ENCODE measurements around the gene ITGB3.

Gene ITGB3

DNA sequence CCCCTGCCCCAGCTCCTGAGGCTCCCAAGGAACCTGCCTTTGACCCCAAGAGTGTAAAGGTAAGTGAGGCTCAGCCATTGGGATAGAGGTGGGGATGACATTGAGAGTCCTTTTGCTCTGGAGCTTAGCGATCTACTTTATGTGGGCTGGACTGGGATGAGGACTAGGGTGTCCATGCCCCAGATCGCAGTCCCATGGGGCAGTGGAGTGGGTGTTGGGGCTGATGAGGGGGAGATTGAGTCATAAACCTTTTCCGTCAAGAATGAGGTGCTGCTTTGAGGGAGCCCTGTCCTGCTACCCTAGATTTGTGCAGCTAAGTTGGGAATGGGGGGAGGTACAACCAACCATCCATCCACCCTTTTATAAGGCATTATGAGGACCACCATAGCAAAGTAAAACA, 44.1 kb upstream of the ITGB3 start:
- Histone ChIP-seq H3K9me3 (ENCODE audit: control insufficient read depth, insufficient read depth, low read length) (no peaks in the 10 kb centered on the region), H3K4me2 (ENCODE audit: low read length) (no peak overlapping the region), H3F3A (ENCODE audit: control insufficient read depth, insufficient read depth) (peaks cover 22% of the 10 kb centered on the region; the same call in 1 of the 2 replicates), H3K4me3 (ENCODE audit: low read length) (no peak overlapping the region), H3K4me1 (ENCODE audit: control insufficient read depth, low read length) (peaks cover 60% of the 10 kb centered on the region), H4K20me1 (ENCODE audit: control insufficient read depth, insufficient read depth, low read depth, low read length) (no peaks in the 10 kb centered on the region), H3K9me2 (replicated peaks; ENCODE audit: control insufficient read depth, low read length) (no peaks in the 10 kb centered on the region), H3K36me3 (ENCODE audit: control insufficient read depth, low read length) (peaks cover 3% of the 10 kb centered on the region; the same call in 1 of the 2 replicates), H3K27me3 (ENCODE audit: control insufficient read depth, low read length) (no peaks in the 10 kb centered on the region), H3K27ac (ENCODE audit: low read depth, low read length) (no peak overlapping the region), H3K79me2 (ENCODE audit: control insufficient read depth, low read length) (no peaks in the 10 kb centered on the region)
- TF ChIP-seq EZH2phosphoT487 (IDR thresholded peaks at IDR 0.05; ENCODE audit: borderline replicate concordance, low read length) = no peak
- TF ChIP-seq, protein P1, sequence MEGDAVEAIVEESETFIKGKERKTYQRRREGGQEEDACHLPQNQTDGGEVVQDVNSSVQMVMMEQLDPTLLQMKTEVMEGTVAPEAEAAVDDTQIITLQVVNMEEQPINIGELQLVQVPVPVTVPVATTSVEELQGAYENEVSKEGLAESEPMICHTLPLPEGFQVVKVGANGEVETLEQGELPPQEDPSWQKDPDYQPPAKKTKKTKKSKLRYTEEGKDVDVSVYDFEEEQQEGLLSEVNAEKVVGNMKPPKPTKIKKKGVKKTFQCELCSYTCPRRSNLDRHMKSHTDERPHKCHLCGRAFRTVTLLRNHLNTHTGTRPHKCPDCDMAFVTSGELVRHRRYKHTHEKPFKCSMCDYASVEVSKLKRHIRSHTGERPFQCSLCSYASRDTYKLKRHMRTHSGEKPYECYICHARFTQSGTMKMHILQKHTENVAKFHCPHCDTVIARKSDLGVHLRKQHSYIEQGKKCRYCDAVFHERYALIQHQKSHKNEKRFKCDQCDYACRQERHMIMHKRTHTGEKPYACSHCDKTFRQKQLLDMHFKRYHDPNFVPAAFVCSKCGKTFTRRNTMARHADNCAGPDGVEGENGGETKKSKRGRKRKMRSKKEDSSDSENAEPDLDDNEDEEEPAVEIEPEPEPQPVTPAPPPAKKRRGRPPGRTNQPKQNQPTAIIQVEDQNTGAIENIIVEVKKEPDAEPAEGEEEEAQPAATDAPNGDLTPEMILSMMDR (IDR thresholded peaks at IDR 0.05; ENCODE audit: low read depth, low read length, poor library complexity, severe bottlenecking) = no peak

DNA sequence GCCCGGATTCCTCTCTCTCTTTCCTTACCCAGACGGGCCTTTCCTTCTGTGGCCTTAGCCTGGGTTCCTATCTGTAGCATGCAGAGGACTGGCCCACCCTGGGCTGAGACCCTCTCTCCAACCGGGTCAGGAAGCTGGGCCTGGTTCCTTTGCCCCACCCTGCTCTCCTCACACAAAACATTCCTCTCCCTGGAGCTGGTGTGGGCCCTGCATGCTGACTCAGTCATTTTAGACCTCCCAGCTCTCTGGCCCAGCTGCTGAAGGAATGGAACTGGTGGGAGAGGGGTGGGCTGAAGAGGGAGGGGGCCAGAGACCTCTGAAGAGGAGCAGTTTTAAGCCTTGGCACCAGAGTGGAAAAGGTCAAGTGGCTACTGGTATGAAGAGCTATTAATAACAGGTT, 43.5 kb upstream of the ITGB3 start:
- TF ChIP-seq, protein P1 (IDR thresholded peaks at IDR 0.05; ENCODE audit: low read depth, low read length, poor library complexity, severe bottlenecking) = no peak
- no peak for TF ChIP-seq EZH2phosphoT487 (IDR thresholded peaks at IDR 0.05; ENCODE audit: borderline replicate concordance, low read length)
- Histone ChIP-seq H3K79me2 (ENCODE audit: control insufficient read depth, low read length) (no peaks in the 10 kb centered on the region), H3F3A (ENCODE audit: control insufficient read depth, insufficient read depth) (peaks cover 22% of the 10 kb centered on the region; the same call in 1 of the 2 replicates), H3K4me2 (ENCODE audit: low read length) (no peak overlapping the region), H3K9me3 (ENCODE audit: control insufficient read depth, insufficient read depth, low read length) (no peaks in the 10 kb centered on the region), H3K36me3 (ENCODE audit: control insufficient read depth, low read length) (peaks cover 2% of the 10 kb centered on the region; the same call in 1 of the 2 replicates), H3K27ac (ENCODE audit: low read depth, low read length) (no peak overlapping the region), H3K4me3 (ENCODE audit: low read length) (no peak overlapping the region), H3K9me2 (replicated peaks; ENCODE audit: control insufficient read depth, low read length) (no peaks in the 10 kb centered on the region), H3K4me1 (ENCODE audit: control insufficient read depth, low read length) (peaks cover 54% of the 10 kb centered on the region), H3K27me3 (ENCODE audit: control insufficient read depth, low read length) (no peaks in the 10 kb centered on the region), H4K20me1 (ENCODE audit: control insufficient read depth, insufficient read depth, low read depth, low read length) (no peaks in the 10 kb centered on the region)

DNA sequence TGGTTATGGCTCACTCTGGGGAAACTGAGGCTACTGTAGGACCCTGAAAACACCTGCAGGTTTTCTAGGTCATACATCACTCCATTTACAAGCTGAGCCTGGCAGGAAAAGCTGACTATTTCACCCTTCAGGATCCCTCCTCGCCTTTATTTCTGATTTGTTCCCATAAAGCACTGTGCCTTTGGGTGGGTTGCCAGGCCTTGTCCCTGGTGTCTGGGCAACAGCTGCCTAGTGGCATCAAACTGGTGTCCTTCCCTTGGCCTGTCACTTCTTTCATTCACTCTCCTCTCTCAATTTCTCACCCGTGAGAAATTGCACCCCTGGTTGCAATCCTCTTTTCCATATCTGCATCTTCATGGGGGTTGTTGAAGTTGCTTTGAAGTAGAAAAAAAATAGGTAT, 42.8 kb upstream of the ITGB3 start:
- no peaks in the 10 kb centered on the region for H3K9me2 ChIP-seq (replicated peaks; ENCODE audit: control insufficient read depth, low read length)
- no peak for TF ChIP-seq EZH2phosphoT487 (IDR thresholded peaks at IDR 0.05; ENCODE audit: borderline replicate concordance, low read length)
- TF ChIP-seq, protein P1 (IDR thresholded peaks at IDR 0.05; ENCODE audit: low read depth, low read length, poor library complexity, severe bottlenecking) = no peak
- no peaks in the 10 kb centered on the region for H3K36me3 ChIP-seq (ENCODE audit: control insufficient read depth, low read length)
- no peaks in the 10 kb centered on the region for H3K27me3 ChIP-seq (ENCODE audit: control insufficient read depth, low read length)
- no peak overlapping the region for H3K4me3 ChIP-seq (ENCODE audit: low read length)
- no peaks in the 10 kb centered on the region for H3K79me2 ChIP-seq (ENCODE audit: control insufficient read depth, low read length)
- H3F3A ChIP-seq (ENCODE audit: control insufficient read depth, insufficient read depth) = peaks cover 22% of the 10 kb centered on the region; the same call in 1 of the 2 replicates
- H3K4me1 ChIP-seq (ENCODE audit: control insufficient read depth, low read length) = peaks cover 47% of the 10 kb centered on the region
- no peaks in the 10 kb centered on the region for H3K9me3 ChIP-seq (ENCODE audit: control insufficient read depth, insufficient read depth, low read length)
- H3K4me2 ChIP-seq (ENCODE audit: low read length) = no peak overlapping the region
- H4K20me1 ChIP-seq (ENCODE audit: control insufficient read depth, insufficient read depth, low read depth, low read length) = no peaks in the 10 kb centered on the region
- H3K27ac ChIP-seq (ENCODE audit: low read depth, low read length) = no peak overlapping the region

Data from DOHH2 (cell line).